ENCODE measurements around the gene CC2D1A.
"Not testable (repeated sequence)": the region's sequence is repeated elsewhere in the genome, so short reads cannot be mapped to it uniquely, and the experiment has no call there.

CC2D1A gene

DNA sequence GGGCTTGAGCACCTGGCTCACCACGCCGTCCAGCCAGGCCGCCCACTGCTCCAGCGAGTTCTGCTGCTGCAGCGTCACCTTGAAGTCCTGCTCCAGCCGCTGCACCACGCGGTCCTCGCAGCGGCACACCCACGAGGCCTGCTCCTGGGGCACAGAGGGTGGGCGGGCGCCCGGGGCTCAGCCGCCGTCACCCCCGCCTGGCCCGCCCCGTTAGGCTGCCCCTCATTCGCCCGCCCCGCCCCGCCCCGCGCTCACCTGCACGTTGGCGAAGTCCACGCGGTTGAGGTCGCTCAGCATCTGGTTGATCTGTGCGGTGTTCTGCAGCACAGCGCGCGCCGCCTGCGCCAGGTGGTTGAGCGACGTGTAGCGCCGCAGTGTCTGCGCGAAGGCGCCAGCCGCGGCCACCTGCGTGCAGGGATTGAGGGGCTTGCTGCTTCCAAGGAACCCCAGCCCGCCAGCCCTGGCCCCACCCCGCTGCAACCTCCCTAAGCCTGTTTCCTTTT, 57.7 kb downstream of the CC2D1A start:
- TF ChIP-seq, protein P1, sequence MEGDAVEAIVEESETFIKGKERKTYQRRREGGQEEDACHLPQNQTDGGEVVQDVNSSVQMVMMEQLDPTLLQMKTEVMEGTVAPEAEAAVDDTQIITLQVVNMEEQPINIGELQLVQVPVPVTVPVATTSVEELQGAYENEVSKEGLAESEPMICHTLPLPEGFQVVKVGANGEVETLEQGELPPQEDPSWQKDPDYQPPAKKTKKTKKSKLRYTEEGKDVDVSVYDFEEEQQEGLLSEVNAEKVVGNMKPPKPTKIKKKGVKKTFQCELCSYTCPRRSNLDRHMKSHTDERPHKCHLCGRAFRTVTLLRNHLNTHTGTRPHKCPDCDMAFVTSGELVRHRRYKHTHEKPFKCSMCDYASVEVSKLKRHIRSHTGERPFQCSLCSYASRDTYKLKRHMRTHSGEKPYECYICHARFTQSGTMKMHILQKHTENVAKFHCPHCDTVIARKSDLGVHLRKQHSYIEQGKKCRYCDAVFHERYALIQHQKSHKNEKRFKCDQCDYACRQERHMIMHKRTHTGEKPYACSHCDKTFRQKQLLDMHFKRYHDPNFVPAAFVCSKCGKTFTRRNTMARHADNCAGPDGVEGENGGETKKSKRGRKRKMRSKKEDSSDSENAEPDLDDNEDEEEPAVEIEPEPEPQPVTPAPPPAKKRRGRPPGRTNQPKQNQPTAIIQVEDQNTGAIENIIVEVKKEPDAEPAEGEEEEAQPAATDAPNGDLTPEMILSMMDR (IDR thresholded peaks at IDR 0.05; ENCODE audit: low read depth, low read length): no peak
- Histone ChIP-seq H3K27ac (no peak overlapping the region), H3K9me3 (ENCODE audit: severe bottlenecking) (no peaks in the 10 kb centered on the region), H3K27me3 (ENCODE audit: insufficient read depth, low read depth, severe bottlenecking) (no peaks in the 10 kb centered on the region), H3K36me3 (peaks cover 66% of the 10 kb centered on the region), H3K4me3 (ENCODE audit: low read depth, low read length) (no peak overlapping the region)
- DNase-seq: no peak

DNA sequence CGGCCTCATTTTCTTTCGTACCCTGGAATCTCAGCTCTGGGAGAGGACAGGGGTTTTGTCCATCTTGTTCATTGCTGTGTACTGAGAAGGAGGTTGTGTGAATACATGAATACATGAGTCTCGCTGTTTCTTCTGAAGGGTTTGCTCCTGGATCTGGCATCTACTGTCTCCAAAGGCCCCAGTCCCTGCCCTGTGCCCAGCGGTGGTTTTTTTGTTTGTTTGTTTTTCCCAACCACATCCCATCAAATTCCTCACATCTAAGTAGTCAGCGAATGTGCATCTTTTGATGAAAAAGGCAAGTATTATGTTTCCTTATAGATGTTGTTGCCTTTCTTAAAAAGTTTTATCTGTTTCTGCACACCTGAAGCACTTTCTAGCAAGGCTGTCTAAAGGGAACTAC, 58.8 kb downstream of the CC2D1A start:
- Histone ChIP-seq H3K9me3 (ENCODE audit: severe bottlenecking) (no peaks in the 10 kb centered on the region), H3K36me3 (peaks cover 67% of the 10 kb centered on the region), H3K27ac (no peak overlapping the region), H3K27me3 (ENCODE audit: insufficient read depth, low read depth, severe bottlenecking) (no peaks in the 10 kb centered on the region), H3K4me3 (ENCODE audit: low read depth, low read length) (no peak overlapping the region)
- TF ChIP-seq, protein P1 (IDR thresholded peaks at IDR 0.05; ENCODE audit: low read depth, low read length): no peak
- DNase-seq: no peak

DNA sequence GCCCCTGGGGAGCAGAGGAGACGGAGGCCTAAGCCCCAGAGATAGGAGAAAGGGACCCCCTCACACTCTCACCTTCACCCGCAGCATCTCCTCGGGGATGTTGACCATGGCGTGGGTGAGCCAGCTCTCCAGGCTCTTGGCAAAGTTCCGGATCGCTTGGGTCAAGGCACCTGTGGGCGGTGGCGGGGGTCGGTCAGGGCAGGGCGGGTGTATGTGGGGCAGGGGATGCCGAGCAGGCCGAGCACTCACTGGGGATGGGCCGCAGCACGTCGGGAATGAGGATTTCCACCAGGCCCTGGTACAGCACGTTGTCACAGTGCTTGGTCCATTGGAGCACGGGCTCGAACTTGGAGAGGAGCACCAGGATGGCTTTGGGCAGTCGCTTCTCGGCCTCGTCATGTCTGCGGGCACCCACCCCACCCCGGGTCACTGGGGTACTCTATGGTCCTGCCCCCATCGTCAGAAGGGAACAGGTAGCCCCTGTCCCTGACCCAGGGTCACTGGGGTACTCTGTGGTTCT, 59.4 kb downstream of the CC2D1A start:
- Histone ChIP-seq H3K9me3 (ENCODE audit: severe bottlenecking) (no peaks in the 10 kb centered on the region), H3K36me3 (peaks cover 66% of the 10 kb centered on the region), H3K27ac (no peak overlapping the region), H3K27me3 (ENCODE audit: insufficient read depth, low read depth, severe bottlenecking) (no peaks in the 10 kb centered on the region), H3K4me3 (ENCODE audit: low read depth, low read length) (no peak overlapping the region)
- DNase-seq: no peak
- TF ChIP-seq, protein P1 (IDR thresholded peaks at IDR 0.05; ENCODE audit: low read depth, low read length): no peak

DNA sequence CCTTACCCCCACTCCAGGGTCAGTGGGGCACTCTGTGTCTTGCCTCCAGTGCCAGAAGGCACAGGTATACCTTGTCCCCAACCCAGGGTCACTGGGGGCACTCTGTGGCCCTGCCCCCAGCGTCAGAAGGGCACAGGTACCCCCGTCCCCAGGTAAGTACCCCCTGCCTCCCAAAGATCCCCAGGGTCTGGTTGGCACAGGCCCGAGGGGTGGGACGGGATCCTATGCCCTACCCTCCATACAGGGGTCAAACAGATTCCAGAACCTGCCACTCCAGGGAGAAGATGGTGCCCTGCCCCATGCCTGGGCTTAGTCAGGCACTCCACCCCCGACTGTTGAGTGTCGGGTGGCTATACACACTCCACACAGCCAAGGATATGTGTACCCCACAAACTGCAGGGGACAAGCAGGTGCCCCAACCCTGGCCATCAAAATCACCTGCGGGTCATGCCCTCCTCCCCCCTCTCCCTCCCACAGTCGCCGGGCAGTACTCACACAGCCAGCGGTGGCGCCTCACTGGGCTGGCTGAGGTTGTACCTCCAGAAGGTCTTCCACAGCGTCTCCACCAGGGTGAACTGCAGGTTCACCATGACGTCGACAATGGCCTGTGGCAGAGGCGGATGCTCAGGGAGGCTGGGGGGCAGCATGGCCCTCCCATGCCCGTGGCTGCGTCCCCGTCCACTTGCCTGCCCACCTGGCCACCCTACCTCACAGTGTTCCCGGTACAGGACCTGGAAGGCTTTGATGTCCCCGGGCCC, 60.1 kb downstream of the CC2D1A start:
- H3K36me3 ChIP-seq: peaks cover 65% of the 10 kb centered on the region
- H3K27me3 ChIP-seq (ENCODE audit: insufficient read depth, low read depth, severe bottlenecking): no peaks in the 10 kb centered on the region
- TF ChIP-seq, protein P1 (IDR thresholded peaks at IDR 0.05; ENCODE audit: low read depth, low read length): no peak
- no peak overlapping the region for H3K4me3 ChIP-seq (ENCODE audit: low read depth, low read length)
- H3K27ac ChIP-seq: no peak overlapping the region
- no peak for DNase-seq
- H3K9me3 ChIP-seq (ENCODE audit: severe bottlenecking): no peaks in the 10 kb centered on the region

DNA sequence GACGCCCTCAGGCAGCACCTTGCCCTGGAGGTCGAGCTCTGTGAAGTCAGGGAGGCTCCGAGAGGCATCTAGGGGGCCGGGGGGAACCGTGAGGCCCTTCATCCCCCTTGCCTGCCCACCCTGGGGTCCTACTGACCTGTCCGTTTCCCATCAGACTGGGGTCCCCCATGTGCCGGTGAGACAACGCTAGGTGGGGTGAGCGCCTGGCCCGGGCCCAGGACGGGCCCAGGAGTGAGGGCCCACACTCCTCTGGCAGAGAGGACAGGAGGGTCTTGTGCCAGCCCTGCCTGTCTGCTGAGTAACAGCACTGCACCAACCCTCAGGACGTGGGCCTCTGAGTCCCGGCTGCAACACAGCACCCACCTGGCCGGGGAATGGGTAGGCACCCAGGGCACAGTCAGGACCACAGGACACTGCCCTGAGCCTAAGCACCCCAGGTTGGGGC, 60.7 kb downstream of the CC2D1A start:
- TF ChIP-seq, protein P1 (IDR thresholded peaks at IDR 0.05; ENCODE audit: low read depth, low read length): no peak
- no peak overlapping the region for H3K4me3 ChIP-seq (ENCODE audit: low read depth, low read length)
- no peak for DNase-seq
- no peaks in the 10 kb centered on the region for H3K27me3 ChIP-seq (ENCODE audit: insufficient read depth, low read depth, severe bottlenecking)
- H3K9me3 ChIP-seq (ENCODE audit: severe bottlenecking): no peaks in the 10 kb centered on the region
- peaks cover 70% of the 10 kb centered on the region for H3K36me3 ChIP-seq
- no peak overlapping the region for H3K27ac ChIP-seq

DNA sequence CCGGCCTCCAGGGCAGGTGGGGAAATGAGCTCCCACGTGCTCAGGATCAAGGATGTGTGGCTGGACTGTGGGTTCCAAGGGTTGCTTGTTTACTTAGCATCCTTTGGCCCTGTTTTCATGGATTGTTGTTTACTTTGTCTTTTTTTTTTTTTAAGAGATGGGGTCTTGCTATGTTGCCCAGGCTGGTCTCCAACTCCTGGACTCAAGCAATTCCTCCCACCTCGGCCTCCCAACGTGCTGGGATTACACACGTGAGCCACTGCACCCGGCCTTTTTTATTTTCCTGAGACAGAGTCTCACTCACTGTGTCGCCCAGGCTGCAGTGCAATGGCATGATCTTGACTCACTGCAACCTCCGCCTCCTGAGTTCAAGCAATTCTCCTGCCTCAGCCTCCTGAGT, 61.2 kb downstream of the CC2D1A start:
- H3K27ac ChIP-seq; H3K4me3 ChIP-seq (ENCODE audit: low read depth, low read length); H3K9me3 ChIP-seq (ENCODE audit: severe bottlenecking); DNase-seq; H3K27me3 ChIP-seq (ENCODE audit: insufficient read depth, low read depth, severe bottlenecking): not testable (repeated sequence)
- peaks cover 71% of the 10 kb centered on the region for H3K36me3 ChIP-seq

Data from WERI-Rb-1 (cell line).